ENCODE results near the gene SPATC1L. TPM values are rescaled to one million over a fixed set of nuclear protein-coding genes. Genes with fewer than 3 reads are reported as not detected.

Gene SPATC1L
- total RNA-seq, 1 experiment from 2014 or later = 16.7 TPM

GRCh38 chr21:46127239-46128105, 56.8 kb downstream of the SPATC1L start:
- no peak for DNase-seq
- no peaks in the 10 kb centered on the region for H3K27me3 ChIP-seq (ENCODE audit: low read length)
- no peak overlapping the region for H3K4me2 ChIP-seq (ENCODE audit: low read depth, low read length, poor library complexity, severe bottlenecking)
- H3K9me2 ChIP-seq (replicated peaks; ENCODE audit: insufficient read depth, low read length) = no peaks in the 10 kb centered on the region
- H2AFZ ChIP-seq (ENCODE audit: low read length) = no peak overlapping the region
- no peaks in the 10 kb centered on the region for H4K20me1 ChIP-seq (ENCODE audit: insufficient read depth, low read depth, low read length)
- no peaks in the 10 kb centered on the region for H3K9me3 ChIP-seq (ENCODE audit: low read length)
- H3K79me2 ChIP-seq (ENCODE audit: low read length) = no peaks in the 10 kb centered on the region
- H3K36me3 ChIP-seq (ENCODE audit: insufficient read depth, low read length) = no peaks in the 10 kb centered on the region
- H3K27ac ChIP-seq (ENCODE audit: low read length) = no peak overlapping the region
- no peak overlapping the region for H3K4me3 ChIP-seq (ENCODE audit: low read length)
- H3K9ac ChIP-seq (ENCODE audit: low read length) = no peak overlapping the region
- H3K4me1 ChIP-seq (ENCODE audit: low read length) = peaks cover 4% of the 10 kb centered on the region; the same call in 1 of the 2 replicates

- no peaks in the 10 kb centered on the region for H3K36me3 ChIP-seq (ENCODE audit: insufficient read depth, low read length)
- H3K4me1 ChIP-seq (ENCODE audit: low read length) = peaks cover 4% of the 10 kb centered on the region; the same call in 1 of the 2 replicates
- DNase-seq = no peak
These were observed 57.7 kb downstream of the SPATC1L start for GRCh38 chr21:46126309-46127238.

GRCh38 chr21:46125846-46126301, 58.4 kb downstream of the SPATC1L start:
- no peaks in the 10 kb centered on the region for H3K9me2 ChIP-seq (replicated peaks; ENCODE audit: insufficient read depth, low read length)
- H3K36me3 ChIP-seq (ENCODE audit: insufficient read depth, low read length) = no peaks in the 10 kb centered on the region
- H4K20me1 ChIP-seq (ENCODE audit: insufficient read depth, low read depth, low read length) = no peaks in the 10 kb centered on the region
- H3K79me2 ChIP-seq (ENCODE audit: low read length) = no peaks in the 10 kb centered on the region
- no peak overlapping the region for H3K27ac ChIP-seq (ENCODE audit: low read length)
- H2AFZ ChIP-seq (ENCODE audit: low read length) = no peak overlapping the region
- H3K9ac ChIP-seq (ENCODE audit: low read length) = no peak overlapping the region
- no peak for DNase-seq
- no peak overlapping the region for H3K4me3 ChIP-seq (ENCODE audit: low read length)
- no peaks in the 10 kb centered on the region for H3K27me3 ChIP-seq (ENCODE audit: low read length)
- no peaks in the 10 kb centered on the region for H3K9me3 ChIP-seq (ENCODE audit: low read length)
- no peak overlapping the region for H3K4me2 ChIP-seq (ENCODE audit: low read depth, low read length, poor library complexity, severe bottlenecking)
- H3K4me1 ChIP-seq (ENCODE audit: low read length) = peaks cover 4% of the 10 kb centered on the region; the same call in 1 of the 2 replicates

More at GRCh38 chr21:46126309-46127238, 57.7 kb downstream of the SPATC1L start:
- no peaks in the 10 kb centered on the region for H3K9me2 ChIP-seq (replicated peaks; ENCODE audit: insufficient read depth, low read length)
- H4K20me1 ChIP-seq (ENCODE audit: insufficient read depth, low read depth, low read length) = no peaks in the 10 kb centered on the region
- no peak overlapping the region for H2AFZ ChIP-seq (ENCODE audit: low read length)
- H3K4me2 ChIP-seq (ENCODE audit: low read depth, low read length, poor library complexity, severe bottlenecking) = no peak overlapping the region
- no peaks in the 10 kb centered on the region for H3K79me2 ChIP-seq (ENCODE audit: low read length)
- no peak overlapping the region for H3K27ac ChIP-seq (ENCODE audit: low read length)
- no peaks in the 10 kb centered on the region for H3K9me3 ChIP-seq (ENCODE audit: low read length)
- no peak overlapping the region for H3K9ac ChIP-seq (ENCODE audit: low read length)
- no peak overlapping the region for H3K4me3 ChIP-seq (ENCODE audit: low read length)
- H3K27me3 ChIP-seq (ENCODE audit: low read length) = no peaks in the 10 kb centered on the region

GRCh38 chr21:46124926-46125845, 59.1 kb downstream of the SPATC1L start:
- Histone ChIP-seq H3K9me2 (replicated peaks; ENCODE audit: insufficient read depth, low read length) (no peaks in the 10 kb centered on the region), H3K4me2 (ENCODE audit: low read depth, low read length, poor library complexity, severe bottlenecking) (no peak overlapping the region), H3K4me1 (ENCODE audit: low read length) (peaks cover 4% of the 10 kb centered on the region; the same call in 1 of the 2 replicates), H3K79me2 (ENCODE audit: low read length) (no peaks in the 10 kb centered on the region), H3K9me3 (ENCODE audit: low read length) (no peaks in the 10 kb centered on the region), H3K36me3 (ENCODE audit: insufficient read depth, low read length) (no peaks in the 10 kb centered on the region), H4K20me1 (ENCODE audit: insufficient read depth, low read depth, low read length) (no peaks in the 10 kb centered on the region), H3K9ac (ENCODE audit: low read length) (no peak overlapping the region), H3K4me3 (ENCODE audit: low read length) (no peak overlapping the region), H3K27ac (ENCODE audit: low read length) (no peak overlapping the region), H2AFZ (ENCODE audit: low read length) (no peak overlapping the region), H3K27me3 (ENCODE audit: low read length) (no peaks in the 10 kb centered on the region)
- no peak for DNase-seq

- H3K4me3 ChIP-seq (ENCODE audit: low read length) = no peak overlapping the region
- no peaks in the 10 kb centered on the region for H3K9me3 ChIP-seq (ENCODE audit: low read length)
- no peaks in the 10 kb centered on the region for H3K79me2 ChIP-seq (ENCODE audit: low read length)
- no peaks in the 10 kb centered on the region for H3K36me3 ChIP-seq (ENCODE audit: insufficient read depth, low read length)
- H3K27ac ChIP-seq (ENCODE audit: low read length) = no peak overlapping the region
- no peak for DNase-seq
- no peaks in the 10 kb centered on the region for H4K20me1 ChIP-seq (ENCODE audit: insufficient read depth, low read depth, low read length)
- no peaks in the 10 kb centered on the region for H3K9me2 ChIP-seq (replicated peaks; ENCODE audit: insufficient read depth, low read length)
- H3K9ac ChIP-seq (ENCODE audit: low read length) = no peak overlapping the region
- H3K4me1 ChIP-seq (ENCODE audit: low read length) = peaks cover 4% of the 10 kb centered on the region; the same call in 1 of the 2 replicates
- H2AFZ ChIP-seq (ENCODE audit: low read length) = no peak overlapping the region
- H3K4me2 ChIP-seq (ENCODE audit: low read depth, low read length, poor library complexity, severe bottlenecking) = no peak overlapping the region
- no peaks in the 10 kb centered on the region for H3K27me3 ChIP-seq (ENCODE audit: low read length)
These were observed 60.0 kb downstream of the SPATC1L start for GRCh38 chr21:46124083-46124925.

GRCh38 chr21:46122758-46123683, 61.2 kb downstream of the SPATC1L start:
- H3K27ac ChIP-seq (ENCODE audit: low read length) = no peak overlapping the region
- no peaks in the 10 kb centered on the region for H3K9me2 ChIP-seq (replicated peaks; ENCODE audit: insufficient read depth, low read length)
- no peaks in the 10 kb centered on the region for H3K36me3 ChIP-seq (ENCODE audit: insufficient read depth, low read length)
- H3K79me2 ChIP-seq (ENCODE audit: low read length) = no peaks in the 10 kb centered on the region
- H4K20me1 ChIP-seq (ENCODE audit: insufficient read depth, low read depth, low read length) = no peaks in the 10 kb centered on the region
- H3K4me3 ChIP-seq (ENCODE audit: low read length) = no peak overlapping the region
- H3K9ac ChIP-seq (ENCODE audit: low read length) = no peak overlapping the region
- no peak for DNase-seq
- H3K4me2 ChIP-seq (ENCODE audit: low read depth, low read length, poor library complexity, severe bottlenecking) = no peak overlapping the region
- H3K4me1 ChIP-seq (ENCODE audit: low read length) = peaks cover 4% of the 10 kb centered on the region; the same call in 1 of the 2 replicates
- H3K9me3 ChIP-seq (ENCODE audit: low read length) = no peaks in the 10 kb centered on the region
- no peak overlapping the region for H2AFZ ChIP-seq (ENCODE audit: low read length)
- H3K27me3 ChIP-seq (ENCODE audit: low read length) = no peaks in the 10 kb centered on the region
